ENCODE measurements around the gene PPM1E.
"Not testable (repeated sequence)": the region's sequence is repeated elsewhere in the genome, so short reads cannot be mapped to it uniquely, and the experiment has no call there.

PPM1E gene

DNA sequence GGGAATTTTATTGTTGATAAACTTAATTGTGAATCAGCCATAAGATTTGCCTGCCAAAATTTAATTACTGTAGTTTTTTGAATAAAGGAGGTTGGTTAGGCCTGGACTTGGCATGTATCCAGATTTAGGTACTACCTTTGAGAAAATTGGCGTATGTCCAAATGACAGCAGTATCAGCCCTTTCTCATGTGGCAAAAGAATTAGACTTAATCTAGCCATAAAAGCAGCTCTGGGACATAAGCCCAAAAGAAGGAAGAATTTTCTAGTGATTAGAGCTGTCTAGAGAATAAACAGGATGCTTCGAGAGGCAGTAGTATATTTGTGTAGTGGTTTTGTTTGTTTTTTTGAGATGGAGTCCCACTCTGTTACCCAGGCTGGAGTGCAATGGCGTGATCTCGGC, 27.7 kb downstream of the PPM1E start:
- DNase-seq, result peak; percentile 99

DNA sequence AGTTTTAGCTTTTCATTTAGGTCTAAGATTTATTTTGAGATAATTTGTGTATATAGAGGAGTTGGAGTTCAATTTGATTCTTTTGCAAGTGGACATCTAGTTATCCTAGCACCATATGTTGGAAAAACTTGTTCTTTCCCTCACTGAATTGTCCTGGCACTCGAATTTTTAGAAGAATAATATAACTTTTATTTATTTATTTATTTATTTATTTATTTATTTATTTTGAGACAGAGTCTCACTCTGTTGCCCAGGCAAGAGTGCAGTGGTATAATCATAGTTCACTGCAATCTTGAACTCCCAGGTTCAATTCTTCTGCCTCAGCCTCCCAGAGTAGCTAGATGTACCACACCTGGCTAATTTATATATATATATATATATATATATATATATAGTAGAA, 29.4 kb downstream of the PPM1E start:
- no peak for DNase-seq

DNA sequence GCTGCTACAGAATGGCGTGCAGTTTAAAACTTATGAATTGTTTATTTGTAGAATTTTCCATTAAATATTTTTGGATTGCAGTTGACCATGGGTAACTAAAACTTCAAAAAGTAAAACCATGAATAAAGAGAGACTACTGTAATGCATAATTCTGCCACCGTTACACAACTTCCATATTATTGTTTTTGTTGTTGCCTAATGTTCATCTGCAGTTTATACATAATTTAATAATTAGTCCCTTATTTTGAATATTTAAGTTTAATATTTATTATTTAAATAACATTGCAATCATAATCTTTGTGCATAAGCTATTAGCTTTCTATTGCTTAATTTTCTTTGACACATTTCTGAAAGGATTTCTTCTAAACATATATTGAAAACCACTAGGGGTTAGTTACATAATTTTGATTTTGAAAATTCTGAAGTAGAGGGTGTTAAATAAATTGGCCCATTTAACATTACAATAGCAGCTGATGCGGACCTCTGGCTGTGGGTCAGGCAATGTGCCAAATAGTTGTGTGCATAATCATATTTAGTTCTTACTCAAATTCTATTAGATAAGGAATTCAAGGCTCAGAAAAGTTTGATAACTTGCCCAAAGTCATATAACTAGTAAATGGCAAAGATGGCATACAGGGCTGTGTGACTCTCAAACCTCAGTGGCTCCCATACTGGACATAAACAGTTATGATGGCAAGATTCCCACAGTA, 31.1 kb downstream of the PPM1E start:
- DNase-seq, result peak; percentile 16

DNA sequence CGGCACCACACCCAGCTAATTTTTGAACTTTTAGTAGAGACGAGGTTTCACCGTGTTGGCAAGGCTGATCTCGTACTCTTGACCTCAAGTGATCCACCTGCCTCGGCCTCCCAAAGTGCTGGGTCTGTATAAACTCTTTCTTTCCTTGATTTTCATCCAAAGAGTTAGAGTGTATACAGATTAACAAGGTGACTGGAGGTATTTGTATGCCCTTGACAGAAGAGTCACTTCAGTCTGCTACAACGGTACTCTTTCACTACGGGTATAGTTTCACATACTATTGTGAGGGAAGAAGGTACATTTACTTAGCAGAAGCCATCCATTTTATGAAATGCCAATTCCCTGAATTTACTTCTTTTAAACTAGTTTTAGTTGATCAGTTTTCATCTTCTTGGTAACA, 32.5 kb downstream of the PPM1E start:
- DNase-seq, result no peak

DNA sequence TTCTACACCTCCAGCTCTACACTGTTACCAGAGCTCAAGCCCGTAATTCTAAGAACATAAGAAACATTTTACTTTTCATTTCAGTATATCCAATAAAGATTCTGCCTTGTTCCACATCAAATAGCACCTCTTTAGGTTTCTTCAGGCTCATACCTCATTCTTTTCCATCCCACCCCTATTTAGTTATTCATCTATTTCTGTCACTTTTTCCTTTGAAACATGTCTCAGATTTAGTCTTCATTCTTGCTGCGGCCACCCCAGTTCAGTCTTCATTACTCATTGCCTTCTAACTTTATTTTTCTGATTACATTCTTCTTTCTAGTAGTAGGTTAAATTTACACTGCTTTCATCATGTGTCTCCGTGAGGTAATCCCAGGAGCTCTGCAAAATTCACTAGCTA, 33.5 kb downstream of the PPM1E start:
- DNase-seq, result no peak

DNA sequence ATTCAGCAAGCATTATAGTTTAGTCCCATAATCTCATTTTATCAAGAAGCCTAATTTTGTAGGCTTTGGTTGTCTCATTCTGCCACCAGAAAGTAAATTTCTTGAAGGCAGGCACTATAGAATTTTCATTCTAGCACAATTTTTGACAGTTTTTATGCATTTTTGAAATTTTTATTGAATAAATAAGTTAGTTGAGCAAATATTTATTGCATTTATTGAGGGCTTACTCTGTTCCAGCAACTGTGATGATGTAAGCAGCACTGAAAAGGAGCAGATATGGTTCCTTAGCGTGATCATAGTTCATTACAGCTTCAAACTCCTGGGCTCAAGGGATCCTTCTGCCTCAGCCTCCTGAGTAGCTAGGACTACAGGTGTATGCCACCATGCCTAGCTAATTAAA, 34.2 kb downstream of the PPM1E start:
- DNase-seq, result no peak

DNA sequence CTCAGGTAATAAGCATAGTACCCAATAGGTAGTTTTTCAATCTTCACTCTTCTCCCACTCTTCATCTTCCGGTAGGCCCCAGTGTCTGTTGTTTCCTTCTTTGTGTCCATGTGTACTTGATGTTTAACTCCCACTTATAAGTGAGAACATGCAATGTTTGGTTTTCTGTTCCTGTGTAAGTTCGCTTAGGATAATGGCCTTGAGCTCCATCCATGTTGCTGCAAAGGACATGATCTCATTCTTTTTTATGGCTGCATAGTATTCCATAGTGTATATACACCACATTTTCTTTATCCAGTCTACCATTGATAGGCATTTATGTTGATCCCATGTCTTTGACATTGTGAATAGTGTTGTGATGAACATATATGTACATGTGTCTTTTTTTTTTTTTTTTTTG, 38.9 kb downstream of the PPM1E start:
- not testable (repeated sequence) for DNase-seq

DNA sequence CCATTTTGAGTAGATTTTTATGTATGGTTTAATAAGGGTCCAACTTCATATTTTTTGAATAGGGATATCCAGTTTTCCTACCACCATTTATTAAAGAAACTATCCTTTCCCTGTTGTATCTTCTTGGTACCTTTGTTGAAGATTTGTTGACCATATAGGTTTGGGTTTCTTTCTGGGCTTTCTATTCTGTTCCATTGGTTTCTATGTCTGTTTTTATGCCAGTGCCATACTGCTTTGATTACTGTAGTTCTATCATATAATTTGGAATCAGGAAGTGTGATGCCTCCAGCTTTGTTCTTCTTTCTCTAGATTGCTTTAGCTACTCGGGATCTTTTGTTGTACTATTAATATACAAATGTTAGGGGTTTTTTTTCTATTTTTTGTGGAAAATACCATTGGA, 46.5 kb downstream of the PPM1E start:
- DNase-seq, result no peak

DNA sequence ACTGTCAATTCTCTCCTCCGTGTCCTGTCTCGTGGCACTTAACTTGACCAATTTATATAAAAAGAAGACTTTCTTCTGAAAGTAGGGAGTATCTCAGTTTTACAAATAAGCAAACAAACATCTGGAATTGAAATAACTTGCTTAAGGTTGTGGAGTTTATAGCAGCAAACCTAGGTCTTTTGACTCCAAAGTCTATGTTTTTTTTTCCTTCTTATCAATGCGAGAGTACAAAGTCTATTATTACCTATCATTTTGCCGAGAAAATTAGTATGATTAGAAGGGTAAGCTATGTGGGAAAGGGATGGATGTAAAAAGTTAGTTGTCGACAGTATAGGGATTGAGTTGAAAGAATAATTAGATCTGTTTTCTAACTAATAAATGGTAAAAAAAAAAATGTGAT, 50.4 kb downstream of the PPM1E start:
- no peak for DNase-seq

DNA sequence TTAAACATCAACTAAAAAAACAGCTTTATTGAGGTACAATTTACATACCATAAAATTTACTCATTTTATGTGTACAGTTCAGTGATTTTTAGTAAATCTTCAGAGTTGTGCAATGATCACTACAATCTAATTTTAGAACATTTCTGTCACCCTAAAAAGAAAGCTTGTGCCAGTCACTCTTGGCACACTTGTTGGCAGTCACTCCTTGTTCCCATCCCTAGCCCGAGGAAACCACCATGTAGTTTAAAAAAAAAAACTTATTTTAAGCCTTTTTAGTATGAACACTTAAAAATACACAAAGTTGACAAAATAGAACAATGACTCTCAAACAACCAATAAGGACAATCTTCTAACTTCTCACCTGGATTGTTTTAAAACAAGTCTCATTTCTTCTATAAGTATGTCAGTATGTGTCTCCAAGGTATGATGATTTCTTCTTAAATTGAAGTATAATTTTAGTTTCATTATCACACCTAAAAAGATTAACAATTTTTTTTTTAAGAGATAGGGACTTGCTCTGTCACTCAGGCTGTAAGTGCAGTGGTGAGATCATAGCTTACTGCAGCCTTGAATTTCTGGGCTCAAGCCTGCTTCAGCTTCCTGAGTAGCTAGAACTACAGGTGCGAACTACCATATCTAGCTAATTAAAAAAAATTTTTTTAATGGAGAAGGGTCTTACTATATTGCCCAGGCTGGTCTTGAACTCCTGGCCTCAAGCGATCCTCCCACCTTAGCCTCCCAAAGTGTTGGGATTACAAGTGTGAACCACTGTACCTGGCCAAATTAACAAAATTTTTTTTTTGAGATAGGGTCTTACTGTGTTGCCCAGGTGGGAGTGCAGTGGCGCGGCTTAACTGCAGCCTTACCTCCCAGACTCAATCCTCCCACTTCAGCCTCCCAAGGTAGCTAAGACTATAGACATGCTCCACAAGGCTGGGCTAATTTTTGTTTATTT, 53.2 kb downstream of the PPM1E start:
- DNase-seq, result no peak

DNA sequence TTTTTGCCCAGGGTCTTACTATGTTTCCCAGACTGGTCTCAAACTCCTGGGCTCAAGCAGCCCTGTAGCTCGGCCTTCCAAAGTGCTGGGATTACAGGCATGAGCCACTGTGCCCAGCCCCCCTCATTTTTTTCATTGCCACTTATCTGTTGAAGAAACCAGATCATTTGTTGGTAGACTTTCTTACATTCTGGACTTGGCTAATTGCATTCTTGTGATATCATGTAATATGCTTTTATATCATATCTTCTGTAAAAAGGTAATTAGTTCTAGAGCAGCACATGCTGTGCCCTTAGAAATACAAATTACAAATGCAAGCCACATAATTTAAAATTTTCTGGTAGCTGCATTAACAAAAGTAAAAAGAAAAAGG, 53.9 kb downstream of the PPM1E start:
- no peak for DNase-seq

DNA sequence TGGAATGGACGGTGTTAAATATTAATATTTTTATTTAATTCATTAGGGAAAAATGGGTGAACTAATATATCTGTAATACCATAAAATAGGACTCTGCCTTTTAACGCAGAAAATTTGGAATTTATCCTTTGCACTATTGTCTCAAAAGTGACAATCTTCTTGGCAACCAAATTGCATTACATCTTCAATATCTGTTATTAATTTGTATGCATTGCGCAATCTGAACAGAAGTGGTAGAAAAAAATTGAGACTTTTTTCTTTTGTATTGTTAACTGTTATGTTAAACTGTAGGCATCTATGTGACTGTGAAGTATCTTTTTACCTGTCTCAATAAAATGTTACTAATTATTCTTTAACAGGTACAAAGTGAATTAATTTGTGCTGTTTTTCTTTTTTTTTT, 55.6 kb downstream of the PPM1E start:
- DNase-seq, result no peak

DNA sequence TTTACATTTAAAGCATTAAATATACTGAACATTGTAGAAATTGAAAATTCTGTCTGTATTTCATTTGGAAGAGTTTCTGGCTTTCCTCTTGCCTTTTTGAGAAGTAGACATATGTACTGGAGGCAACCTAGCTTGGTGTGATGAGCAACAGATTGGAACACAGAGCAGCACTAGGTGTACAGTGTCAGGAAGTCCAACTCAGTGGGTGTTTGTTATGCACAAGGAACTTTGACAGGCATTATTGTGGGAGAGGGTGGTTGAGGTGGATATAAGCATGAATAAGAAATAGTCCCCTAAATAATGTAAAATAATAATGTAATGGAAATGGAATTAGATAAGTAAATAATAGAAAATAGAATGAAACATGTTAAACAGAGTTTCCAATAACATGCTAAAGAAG, 58.1 kb downstream of the PPM1E start:
- DNase-seq, result no peak

DNA sequence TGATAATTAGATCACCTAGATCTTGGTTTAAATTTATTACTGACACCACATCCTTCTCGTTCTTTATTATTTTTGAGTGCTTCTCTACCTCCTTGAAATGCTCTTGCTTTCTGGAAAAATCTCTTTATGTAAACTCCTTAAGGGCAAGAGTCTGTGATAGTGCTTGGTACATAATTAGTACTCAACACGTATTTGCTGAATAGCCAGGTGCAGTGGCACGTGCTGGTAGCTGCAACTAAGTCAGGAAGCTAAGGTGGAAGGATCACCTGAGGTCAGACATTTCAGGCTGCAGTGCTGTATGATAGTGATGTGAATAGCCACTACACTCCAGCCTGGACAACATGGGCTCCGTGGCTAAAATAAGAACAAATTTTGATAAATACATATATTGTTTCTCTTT, 63.0 kb downstream of the PPM1E start:
- DNase-seq, result no peak

DNA sequence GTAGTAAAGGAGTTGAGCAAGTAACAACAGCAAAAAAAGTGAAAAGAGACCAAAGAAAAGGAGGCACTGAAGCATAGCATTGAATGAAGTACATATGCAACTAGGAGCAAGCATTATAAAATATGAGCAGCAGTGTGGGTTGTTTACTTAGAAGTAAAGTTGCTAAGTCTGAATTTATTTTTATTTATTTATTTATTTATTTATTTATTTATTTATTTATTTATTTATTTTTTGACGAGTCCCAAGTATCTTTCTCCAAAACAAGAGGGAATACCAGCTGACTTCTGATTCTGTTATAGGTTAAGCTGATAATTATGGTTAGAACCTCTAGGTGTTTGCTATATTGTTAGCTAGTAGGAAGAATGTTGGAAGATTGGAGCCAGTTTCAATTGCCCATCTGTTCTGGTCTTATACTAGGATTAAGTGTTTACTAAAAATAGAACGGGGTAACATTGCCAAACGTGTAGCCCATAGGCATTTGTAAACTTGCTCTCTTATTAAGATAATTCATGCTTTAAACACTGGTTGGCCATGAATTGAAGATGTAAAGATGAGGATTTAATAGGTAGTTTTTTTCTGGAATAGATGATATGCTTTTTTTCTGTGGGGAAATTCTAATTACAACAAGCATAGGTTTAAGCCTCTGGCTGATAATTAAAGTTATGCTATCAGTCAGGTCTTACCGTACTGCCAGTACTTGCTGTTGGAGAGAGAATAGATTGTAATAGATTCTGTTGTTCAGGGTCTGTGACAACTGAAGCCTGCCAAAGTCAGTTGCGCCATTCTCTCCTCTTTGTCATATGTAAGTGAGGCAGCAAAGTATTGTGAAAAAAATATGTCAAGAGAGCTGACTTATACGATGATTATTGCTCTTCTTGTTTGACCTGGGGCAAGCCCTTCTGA, 66.7 kb downstream of the PPM1E start:
- DNase-seq, result no peak

DNA sequence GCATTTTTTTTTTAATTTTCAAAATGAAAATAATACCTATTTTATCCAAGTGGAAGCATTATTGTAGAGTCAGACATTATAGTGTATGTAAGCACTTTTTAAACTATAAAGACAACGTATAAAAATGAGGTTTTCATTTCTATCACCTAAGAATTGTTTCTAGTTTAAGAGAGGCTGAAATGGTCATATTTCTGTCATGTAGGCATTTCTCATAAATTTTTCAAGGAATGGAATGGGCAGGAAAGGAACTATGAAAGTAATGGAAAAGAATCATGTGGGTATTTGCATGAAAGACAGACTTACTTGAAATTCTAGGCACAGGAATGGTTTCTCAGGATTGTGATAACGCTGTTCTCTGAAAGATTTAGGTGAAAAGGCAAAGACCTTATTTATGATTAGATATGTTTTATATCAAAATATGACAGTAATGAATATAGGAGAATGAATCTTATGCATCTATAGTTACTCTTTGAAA, 67.4 kb downstream of the PPM1E start:
- no peak for DNase-seq

DNA sequence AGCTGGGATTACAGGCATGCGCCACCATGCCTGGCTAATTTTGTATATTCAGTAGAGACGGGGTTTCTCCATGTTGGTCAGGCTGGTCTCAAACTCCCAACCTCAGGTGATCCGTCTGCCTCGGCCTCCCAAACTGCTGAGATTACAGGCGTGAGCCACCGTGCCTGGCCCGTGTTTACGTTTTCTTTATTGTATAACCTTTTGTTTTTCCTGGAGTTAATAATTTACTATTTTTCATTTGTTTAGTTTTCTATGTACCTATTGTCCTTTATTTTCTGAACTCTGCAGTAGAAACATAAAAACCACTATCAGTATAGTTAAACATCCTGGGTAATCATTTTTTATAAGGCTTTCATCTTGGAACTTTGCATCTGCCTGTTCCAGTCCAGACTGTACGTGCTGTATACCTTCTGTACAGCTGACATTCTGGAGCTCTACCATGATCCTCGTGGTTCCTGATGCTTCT, 73.6 kb downstream of the PPM1E start:
- no peak for DNase-seq

DNA sequence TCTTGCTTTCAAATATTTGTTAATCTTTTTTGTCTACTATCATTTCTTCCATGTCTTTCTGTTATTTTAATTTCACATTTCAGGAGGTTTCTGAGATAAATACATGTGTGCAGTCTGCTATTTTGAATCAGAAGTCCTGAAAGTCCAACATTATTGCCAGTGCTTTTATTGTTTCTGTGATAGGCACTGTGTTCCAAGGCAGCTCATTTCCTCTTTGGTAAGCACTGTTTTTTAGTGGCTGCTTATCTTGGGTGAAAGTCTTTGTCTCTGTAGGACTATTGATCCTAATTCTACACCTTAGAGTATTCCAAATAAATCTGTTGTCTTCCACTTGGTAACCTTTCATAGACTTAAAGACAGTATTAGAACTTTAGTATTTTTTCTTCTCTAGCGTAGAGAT, 76.1 kb downstream of the PPM1E start:
- no peak for DNase-seq

DNA sequence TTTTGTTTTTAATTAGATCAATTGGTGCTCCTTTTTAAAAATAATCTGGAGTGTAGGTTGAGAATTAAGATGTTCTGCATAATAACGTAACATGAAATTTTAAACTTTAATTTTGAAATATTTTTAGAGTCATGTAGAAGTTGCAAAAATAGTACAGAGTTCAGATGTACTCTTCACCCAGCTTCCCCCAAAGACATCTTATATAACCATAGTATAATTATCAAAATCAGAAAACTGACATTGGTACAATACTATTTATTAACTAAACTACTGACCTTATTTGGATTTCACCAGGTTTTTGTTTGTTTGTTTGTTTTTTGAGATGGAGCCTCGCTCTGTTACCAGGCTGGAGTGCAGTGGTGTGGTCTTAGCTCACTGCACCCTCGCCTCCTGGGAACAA, 76.9 kb downstream of the PPM1E start:
- DNase-seq, result no peak

DNA sequence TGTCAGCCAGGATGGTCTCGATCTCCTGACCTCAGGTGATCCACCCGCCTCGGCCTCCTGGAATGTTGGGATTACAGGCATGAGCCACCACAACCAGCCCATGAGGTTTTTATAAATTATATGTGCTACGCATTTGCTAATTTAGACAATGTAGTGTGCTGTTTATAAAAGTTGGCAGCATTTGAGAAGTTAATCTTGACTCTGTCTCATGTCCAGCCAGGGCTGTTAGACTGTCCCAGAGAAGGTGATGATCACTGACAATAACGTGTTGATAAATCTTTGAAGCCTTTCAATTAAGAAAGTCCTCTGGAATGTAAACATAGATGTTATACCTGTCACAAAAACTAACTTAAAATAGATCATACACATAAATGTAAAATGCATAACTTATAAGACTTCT, 82.0 kb downstream of the PPM1E start:
- no peak for DNase-seq

DNA sequence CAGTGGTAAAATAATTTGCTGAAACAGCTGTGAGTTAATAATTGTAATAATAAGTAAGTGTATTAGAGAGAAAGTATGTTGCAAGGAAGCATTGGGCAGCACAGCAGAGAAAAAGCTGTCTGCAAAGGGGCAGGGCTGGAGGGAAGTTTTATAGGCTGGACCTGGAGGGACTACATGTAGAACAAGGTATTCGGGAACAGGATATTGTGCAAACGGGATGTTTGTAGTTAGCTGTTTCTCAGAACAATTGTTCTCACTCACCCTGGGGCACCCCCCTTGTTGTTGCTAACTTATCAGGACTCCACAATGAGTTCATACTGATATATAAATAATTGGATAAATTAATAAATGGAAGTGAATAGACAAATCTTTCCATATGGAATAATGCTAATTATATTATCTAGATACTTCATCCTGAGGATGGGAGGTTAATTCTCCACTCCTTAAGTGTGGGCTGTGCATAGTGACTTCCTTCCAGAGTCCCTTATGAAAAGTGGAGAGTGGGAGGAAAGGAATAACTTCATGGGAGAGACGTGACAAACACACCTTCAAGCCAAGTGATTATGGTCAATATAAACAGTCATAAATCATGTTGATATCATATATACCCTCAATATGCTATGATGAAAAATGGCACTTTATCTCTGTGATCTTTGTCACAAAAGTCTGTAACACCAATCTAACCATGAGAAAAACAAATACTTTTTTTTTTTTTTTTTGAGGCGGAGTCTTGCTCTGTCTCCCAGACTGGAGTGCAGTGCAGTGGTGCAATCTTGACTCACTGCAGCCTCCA, 85.4 kb downstream of the PPM1E start:
- DNase-seq, result no peak

DNA sequence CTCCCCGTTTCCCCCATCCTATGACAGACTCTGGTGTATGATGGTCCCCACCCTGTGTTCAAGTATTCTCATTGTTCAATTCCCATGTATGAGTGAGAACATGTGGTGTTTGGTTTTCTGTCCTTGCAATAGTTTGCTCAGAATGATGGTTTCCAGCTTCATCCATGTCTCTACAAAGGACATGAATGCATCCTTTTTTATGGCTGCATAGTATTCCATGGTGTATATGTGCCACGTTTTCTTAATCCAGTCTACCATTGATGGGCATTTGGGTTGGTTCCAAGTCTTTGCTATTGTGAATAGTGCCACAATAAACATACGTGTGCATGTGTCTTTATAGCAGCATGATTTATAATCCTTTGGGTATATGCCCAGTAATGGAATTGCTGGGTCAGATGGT, 90.8 kb downstream of the PPM1E start:
- DNase-seq, result not testable (repeated sequence)
